Measurements from ENCODE around the gene UBE2E2. TPM values are rescaled to one million over a fixed set of nuclear protein-coding genes. Genes with fewer than 3 reads are reported as not detected.

The UBE2E2 gene
- total RNA-seq, 1 experiment from 2014 or later, result 64.3 TPM

DNA sequence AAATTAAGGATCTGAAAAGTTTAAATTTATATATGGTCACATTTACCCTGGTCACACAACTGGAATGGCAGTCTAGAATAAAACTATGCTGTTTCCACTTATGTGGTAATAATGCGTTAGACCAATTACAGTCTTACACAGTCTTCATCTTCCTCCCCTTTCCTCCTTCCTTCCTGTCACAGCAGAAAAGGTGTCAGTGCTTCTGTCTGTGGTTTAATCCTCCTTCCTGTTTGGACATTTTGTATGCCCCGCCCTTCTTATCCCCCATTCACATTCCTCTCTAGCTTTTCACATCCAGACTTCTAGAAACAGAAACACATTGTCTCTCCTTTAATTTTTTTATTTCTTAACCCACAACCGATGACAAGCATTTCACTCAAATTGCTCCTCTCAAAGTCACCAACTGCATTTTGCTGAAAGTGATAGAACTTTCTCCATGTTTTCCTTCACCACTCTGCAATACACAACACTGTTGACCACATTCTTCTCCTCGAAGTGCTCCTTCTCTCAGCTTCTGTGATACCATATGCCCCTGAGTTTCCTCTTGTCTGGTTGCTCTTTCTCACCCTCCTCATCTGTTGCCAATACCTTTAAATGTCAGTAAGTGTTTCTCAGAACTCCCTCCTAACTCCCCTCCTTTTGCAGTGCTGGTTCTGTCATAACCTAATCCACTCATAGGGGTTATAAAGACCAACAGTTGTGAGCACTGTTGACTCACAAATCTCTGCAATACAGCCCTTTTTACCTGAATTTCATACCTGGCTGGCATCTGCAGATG lies 271.6 kb downstream of the UBE2E2 start:
- Mint-ChIP-seq H3K27me3 (ENCODE audit: insufficient read depth, unreplicated experiment) (no peaks in the 10 kb centered on the region), H3K4me1 (ENCODE audit: insufficient read depth, unreplicated experiment) (peaks cover 15% of the 10 kb centered on the region), H3K4me3 (ENCODE audit: unreplicated experiment) (no peak overlapping the region), H3K9me3 (ENCODE audit: unreplicated experiment) (peaks cover 15% of the 10 kb centered on the region), H3K27ac (ENCODE audit: low read depth, unreplicated experiment) (no peak overlapping the region), H3K36me3 (ENCODE audit: insufficient read depth, unreplicated experiment) (peaks cover 7% of the 10 kb centered on the region)
- CTCF ChIA-PET, result no interaction called here
- BruUV-seq (replicated peaks), result no TSS peak
- POLR2A ChIA-PET, result no interaction called here
- intact Hi-C loops (cut with micrococcal nuclease), result no loop called here
- TF ChIP-seq, protein P1, sequence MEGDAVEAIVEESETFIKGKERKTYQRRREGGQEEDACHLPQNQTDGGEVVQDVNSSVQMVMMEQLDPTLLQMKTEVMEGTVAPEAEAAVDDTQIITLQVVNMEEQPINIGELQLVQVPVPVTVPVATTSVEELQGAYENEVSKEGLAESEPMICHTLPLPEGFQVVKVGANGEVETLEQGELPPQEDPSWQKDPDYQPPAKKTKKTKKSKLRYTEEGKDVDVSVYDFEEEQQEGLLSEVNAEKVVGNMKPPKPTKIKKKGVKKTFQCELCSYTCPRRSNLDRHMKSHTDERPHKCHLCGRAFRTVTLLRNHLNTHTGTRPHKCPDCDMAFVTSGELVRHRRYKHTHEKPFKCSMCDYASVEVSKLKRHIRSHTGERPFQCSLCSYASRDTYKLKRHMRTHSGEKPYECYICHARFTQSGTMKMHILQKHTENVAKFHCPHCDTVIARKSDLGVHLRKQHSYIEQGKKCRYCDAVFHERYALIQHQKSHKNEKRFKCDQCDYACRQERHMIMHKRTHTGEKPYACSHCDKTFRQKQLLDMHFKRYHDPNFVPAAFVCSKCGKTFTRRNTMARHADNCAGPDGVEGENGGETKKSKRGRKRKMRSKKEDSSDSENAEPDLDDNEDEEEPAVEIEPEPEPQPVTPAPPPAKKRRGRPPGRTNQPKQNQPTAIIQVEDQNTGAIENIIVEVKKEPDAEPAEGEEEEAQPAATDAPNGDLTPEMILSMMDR (IDR thresholded peaks at IDR 0.05; ENCODE audit: unreplicated experiment), result no peak
- DNase-seq (ENCODE audit: unreplicated experiment), result no peak

DNA sequence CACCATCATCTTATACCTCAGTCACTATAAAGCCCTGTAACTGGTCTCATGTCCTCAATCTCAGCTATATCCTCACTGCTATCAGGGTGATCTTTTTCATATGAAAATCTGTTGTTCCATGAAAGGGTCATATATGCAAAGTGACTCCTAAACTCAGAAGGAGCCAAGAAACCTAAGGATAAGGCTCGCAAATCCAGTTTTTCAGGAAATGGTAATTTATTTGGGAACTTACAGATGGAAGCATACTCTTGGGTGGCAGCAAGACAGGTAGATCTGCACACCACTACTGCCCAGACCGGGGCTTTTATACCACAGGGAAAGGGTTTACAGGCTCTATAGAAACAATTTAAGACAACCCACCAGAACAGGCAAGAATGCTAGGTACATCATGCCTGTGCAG lies 272.3 kb downstream of the UBE2E2 start:
- Mint-ChIP-seq H3K9me3 (ENCODE audit: unreplicated experiment) (peaks cover 15% of the 10 kb centered on the region), H3K4me1 (ENCODE audit: insufficient read depth, unreplicated experiment) (peaks cover 15% of the 10 kb centered on the region), H3K4me3 (ENCODE audit: unreplicated experiment) (no peak overlapping the region), H3K27me3 (ENCODE audit: insufficient read depth, unreplicated experiment) (no peaks in the 10 kb centered on the region), H3K27ac (ENCODE audit: low read depth, unreplicated experiment) (no peak overlapping the region), H3K36me3 (ENCODE audit: insufficient read depth, unreplicated experiment) (peaks cover 7% of the 10 kb centered on the region)
- CTCF ChIA-PET, result interaction anchor here (0.6 kb wide), 1 partner anchor 52 kb away, joined by 3 read pairs; no protein-coding TSS in a partner anchor
- intact Hi-C loops (cut with micrococcal nuclease), result no loop called here
- no TSS peak for BruUV-seq (replicated peaks)
- POLR2A ChIA-PET, result no interaction called here
- TF ChIP-seq, protein P1 (IDR thresholded peaks at IDR 0.05; ENCODE audit: unreplicated experiment), result no peak
- DNase-seq (ENCODE audit: unreplicated experiment), result no peak

DNA sequence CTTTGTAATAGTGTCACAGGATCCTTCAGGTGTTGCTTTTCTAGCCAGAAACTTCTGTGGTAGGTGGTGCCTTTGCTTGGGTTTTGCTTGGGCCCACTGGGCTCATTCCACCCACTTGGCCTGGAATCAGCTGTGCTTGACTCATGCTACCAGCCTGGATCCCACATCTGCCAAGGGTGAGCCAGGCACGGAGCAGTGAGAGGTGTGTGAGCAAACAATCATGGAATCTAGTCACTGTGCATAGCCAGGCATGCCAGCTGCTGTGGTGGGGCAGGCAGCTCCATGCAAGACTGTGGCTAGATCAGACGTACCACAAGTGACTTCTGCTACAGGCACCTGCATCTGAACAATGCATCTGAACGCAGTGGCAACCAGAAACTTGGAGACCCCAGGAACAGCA lies 275.9 kb downstream of the UBE2E2 start:
- ChIA-PET CTCF (interaction anchor here (0.5 kb wide), 1 partner anchor 1222 kb away, joined by 3 read pairs; no protein-coding TSS in a partner anchor), POLR2A (interaction anchor here (1.2 kb wide), 1 partner anchor 70 kb away, joined by 4 read pairs; no protein-coding TSS in a partner anchor)
- TF ChIP-seq, protein P1 (IDR thresholded peaks at IDR 0.05; ENCODE audit: unreplicated experiment), result no peak
- no peak for DNase-seq (ENCODE audit: unreplicated experiment)
- Mint-ChIP-seq H3K27me3 (ENCODE audit: insufficient read depth, unreplicated experiment) (no peaks in the 10 kb centered on the region), H3K27ac (ENCODE audit: low read depth, unreplicated experiment) (no peak overlapping the region), H3K4me1 (ENCODE audit: insufficient read depth, unreplicated experiment) (peaks cover 15% of the 10 kb centered on the region), H3K9me3 (ENCODE audit: unreplicated experiment) (peaks cover 15% of the 10 kb centered on the region), H3K36me3 (ENCODE audit: insufficient read depth, unreplicated experiment) (peaks cover 7% of the 10 kb centered on the region), H3K4me3 (ENCODE audit: unreplicated experiment) (no peak overlapping the region)
- intact Hi-C loops (cut with micrococcal nuclease), result no loop called here
- no TSS peak for BruUV-seq (replicated peaks)

DNA sequence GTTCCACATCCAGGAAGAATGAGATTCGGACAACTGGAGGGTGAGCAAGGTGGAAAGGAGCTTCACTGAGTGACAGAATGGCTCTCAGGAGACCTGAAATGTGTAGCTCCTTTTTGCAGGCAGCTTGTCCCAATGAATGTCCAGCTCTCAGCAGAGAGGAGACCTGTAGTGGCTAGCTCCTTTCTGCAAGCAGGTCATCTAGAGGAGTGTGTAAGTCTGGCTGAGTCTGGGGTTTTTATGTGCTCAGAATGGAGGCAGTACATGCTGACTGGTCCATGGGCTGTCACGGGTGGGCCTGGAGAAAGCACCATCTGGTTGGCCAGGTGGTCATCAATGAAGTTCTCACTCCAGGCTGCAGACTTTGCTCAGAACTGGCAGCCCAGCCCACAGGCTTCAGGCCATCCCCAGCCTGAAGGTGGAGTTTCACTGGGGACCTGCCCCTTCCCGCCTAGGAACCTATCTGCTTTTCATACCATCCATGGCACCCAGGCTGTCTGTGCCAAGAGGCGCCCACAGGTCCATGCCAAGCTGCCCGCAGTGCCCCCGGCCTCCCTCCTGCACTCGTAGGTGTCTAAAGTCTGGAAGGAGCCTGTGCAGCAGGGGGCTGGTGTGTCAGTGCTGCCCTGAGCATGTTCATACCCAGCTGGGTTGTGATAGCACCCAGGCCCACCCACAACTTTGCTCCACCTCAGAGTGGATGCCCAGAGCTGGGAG lies 276.6 kb downstream of the UBE2E2 start:
- Mint-ChIP-seq H3K9me3 (ENCODE audit: unreplicated experiment) (peaks cover 14% of the 10 kb centered on the region), H3K4me1 (ENCODE audit: insufficient read depth, unreplicated experiment) (peaks cover 10% of the 10 kb centered on the region), H3K36me3 (ENCODE audit: insufficient read depth, unreplicated experiment) (peaks cover 7% of the 10 kb centered on the region), H3K27ac (ENCODE audit: low read depth, unreplicated experiment) (no peak overlapping the region), H3K27me3 (ENCODE audit: insufficient read depth, unreplicated experiment) (no peaks in the 10 kb centered on the region), H3K4me3 (ENCODE audit: unreplicated experiment) (no peak overlapping the region)
- POLR2A ChIA-PET, result interaction anchor here (0.6 to 1.2 kb wide), 2 partner anchors 70 to 260 kb away, joined by 3 to 4 read pairs; no protein-coding TSS in a partner anchor
- DNase-seq (ENCODE audit: unreplicated experiment), result no peak
- TF ChIP-seq, protein P1 (IDR thresholded peaks at IDR 0.05; ENCODE audit: unreplicated experiment), result no peak
- no TSS peak for BruUV-seq (replicated peaks)
- intact Hi-C loops (cut with micrococcal nuclease), result no loop called here
- CTCF ChIA-PET, result interaction anchor here (0.7 kb wide), 1 partner anchor 187 kb away, joined by 3 read pairs; no protein-coding TSS in a partner anchor

Measured in MCF 10A (cell line).